Activated gamma-delta T cell (primary cell): ENCODE results near the gene IFT22.
"Not testable (repeated sequence)": the region's sequence is repeated elsewhere in the genome, so short reads cannot be mapped to it uniquely, and the experiment has no call there.

Experiments used
- DNase-seq: peaks from one replicate; lab custom pipeline; 2025; lab: John Stamatoyannopoulos, UW

IFT22 gene

GRCh38 chr7:101277155-101277554, 44.5 kb downstream of the IFT22 start:
- no peak for DNase-seq

GRCh38 chr7:101273206-101273605, 48.4 kb downstream of the IFT22 start:
- DNase-seq, result no peak

- DNase-seq, result no peak
Observed at GRCh38 chr7:101271021-101271420, 50.6 kb downstream of the IFT22 start.

GRCh38 chr7:101269664-101270063, 51.9 kb downstream of the IFT22 start:
- DNase-seq, result no peak

- DNase-seq, result no peak
Observed at GRCh38 chr7:101265622-101266516, 55.7 kb downstream of the IFT22 start.

GRCh38 chr7:101264102-101264706, 57.4 kb downstream of the IFT22 start:
- not testable (repeated sequence) for DNase-seq
